ENCODE measurements around the gene RHOJ. TPM values are rescaled to one million over a fixed set of nuclear protein-coding genes. Genes with fewer than 3 reads are reported as not detected.
A peak's percentile ranks its signal among the peaks of the same experiment; 100 is the strongest.
"Not testable (repeated sequence)": the region's sequence is repeated elsewhere in the genome, so short reads cannot be mapped to it uniquely, and the experiment has no call there.

The RHOJ gene
- total RNA-seq (2014; rRNA removed; shearing (Covaris generic); ENCODE audit: low replicate concordance) = not detected in 2 replicates

DNA sequence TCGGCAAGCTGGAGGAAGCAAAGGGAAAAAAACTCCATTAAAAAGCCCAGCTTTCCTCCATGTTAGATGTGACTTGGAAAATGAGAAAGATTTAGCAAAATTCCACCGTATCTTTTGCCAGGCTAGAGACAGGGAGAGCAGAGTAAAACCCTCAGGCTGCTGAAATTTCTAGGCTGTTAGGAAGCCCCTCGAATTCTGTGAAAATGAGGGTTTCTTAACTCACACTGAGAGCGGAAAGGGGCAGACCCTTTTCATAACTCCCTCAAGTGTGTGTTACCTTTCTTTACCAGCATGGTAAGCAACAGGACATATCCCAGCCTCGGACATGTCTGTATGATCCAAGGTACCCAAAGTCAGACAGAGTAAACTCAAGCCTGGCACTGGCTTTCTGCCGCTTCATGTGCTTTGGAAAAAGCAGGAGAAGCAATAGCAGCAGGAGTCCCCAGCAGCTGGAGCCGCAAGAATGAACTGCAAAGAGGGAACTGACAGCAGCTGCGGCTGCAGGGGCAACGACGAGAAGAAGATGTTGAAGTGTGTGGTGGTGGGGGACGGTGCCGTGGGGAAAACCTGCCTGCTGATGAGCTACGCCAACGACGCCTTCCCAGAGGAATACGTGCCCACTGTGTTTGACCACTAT lies at the start of gene RHOJ:
Gene RHOJ (plus strand): TSS at position 37 of the 637 bp plus-strand sequence. CDS start 427 bp downstream, at position 464.
- H3K4me3 ChIP-seq = peak within 1 kb of the TSS; percentile 18
- no peak for DNase-seq
- H3K36me3 ChIP-seq = no peaks in the 10 kb centered on the region
- H3K27me3 ChIP-seq = no peaks in the 10 kb centered on the region
- no peaks in the 10 kb centered on the region for H3K9me3 ChIP-seq

DNA sequence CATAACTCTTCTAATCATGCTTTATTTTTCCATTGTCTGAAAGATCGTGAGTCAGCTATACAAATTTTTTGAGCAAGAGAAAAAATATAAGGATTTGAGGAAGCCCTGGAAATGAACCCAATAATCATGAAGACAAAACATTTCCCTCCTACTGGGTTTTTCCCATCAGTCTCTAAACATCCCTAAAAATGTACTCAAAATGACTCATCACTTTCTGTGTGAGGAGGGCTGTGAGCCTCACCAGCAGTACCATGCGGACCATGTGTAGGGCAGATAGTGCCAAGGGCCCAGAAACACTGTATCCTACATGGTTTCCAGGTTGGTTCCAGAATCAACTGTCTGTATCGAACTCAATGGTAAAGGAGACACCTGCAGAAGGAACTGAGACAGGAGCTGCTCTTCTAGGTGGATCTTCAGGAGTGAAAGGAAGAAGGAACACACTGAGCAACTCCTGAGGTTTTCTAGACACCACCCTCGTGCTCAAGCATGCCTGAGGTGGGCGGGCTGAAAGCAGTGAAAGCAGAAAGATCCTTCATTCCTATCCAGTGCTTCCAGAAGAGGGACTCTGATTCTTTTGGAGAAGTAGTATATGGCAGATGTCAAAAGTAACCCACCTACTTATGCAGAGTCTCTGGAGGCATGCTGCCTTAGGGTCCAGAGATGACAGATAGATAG lies 48.6 kb upstream of the RHOJ start:
- H3K27me3 ChIP-seq = no peaks in the 10 kb centered on the region
- H3K9me3 ChIP-seq = no peaks in the 10 kb centered on the region
- DNase-seq = peak; percentile 13
- no peak overlapping the region for H3K4me3 ChIP-seq
- H3K36me3 ChIP-seq = no peaks in the 10 kb centered on the region

DNA sequence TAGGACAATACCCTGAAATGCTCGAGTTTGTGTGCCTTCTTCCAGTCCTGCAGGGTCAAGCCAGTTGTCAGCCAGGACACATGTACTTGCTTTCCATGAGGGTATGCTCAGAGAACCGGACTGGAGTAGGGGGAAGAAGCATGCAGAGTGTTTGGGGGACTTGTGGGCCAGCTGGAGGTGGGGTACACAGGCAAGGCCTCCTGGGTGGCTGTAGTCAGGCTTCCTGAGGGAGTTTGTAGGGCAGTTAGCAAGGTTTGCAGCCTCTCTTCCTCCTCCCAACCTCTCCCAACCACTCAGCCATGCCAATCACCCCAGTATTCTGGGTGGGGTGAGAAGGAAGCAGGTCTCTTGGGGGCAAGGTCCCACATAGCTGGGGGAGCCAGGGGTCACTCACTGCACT lies 47.0 kb upstream of the RHOJ start:
- Histone ChIP-seq H3K4me3 (no peak overlapping the region), H3K9me3 (no peaks in the 10 kb centered on the region), H3K36me3 (no peaks in the 10 kb centered on the region), H3K27me3 (no peaks in the 10 kb centered on the region)
- no peak for DNase-seq

DNA sequence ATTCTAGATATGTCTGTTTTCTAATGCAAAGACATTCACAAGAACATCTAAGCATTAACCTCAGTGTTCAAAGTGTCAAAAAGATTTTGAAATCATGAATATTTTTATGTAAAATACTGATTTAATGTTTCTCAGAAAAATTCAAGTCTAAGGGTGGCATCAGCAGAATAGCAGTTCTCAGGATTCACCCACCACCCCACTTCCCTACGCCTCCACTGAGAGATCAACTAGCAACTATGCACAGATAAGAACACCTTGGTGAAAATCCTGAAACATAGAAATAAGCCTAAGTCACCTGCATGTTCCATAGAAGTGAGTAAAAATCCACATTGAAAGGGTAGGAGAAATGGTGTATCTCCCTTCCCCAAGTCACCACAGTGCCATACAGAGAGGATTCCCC lies 40.9 kb upstream of the RHOJ start:
- no peaks in the 10 kb centered on the region for H3K27me3 ChIP-seq
- no peak for DNase-seq
- H3K36me3 ChIP-seq = no peaks in the 10 kb centered on the region
- no peaks in the 10 kb centered on the region for H3K9me3 ChIP-seq
- H3K4me3 ChIP-seq = no peak overlapping the region

DNA sequence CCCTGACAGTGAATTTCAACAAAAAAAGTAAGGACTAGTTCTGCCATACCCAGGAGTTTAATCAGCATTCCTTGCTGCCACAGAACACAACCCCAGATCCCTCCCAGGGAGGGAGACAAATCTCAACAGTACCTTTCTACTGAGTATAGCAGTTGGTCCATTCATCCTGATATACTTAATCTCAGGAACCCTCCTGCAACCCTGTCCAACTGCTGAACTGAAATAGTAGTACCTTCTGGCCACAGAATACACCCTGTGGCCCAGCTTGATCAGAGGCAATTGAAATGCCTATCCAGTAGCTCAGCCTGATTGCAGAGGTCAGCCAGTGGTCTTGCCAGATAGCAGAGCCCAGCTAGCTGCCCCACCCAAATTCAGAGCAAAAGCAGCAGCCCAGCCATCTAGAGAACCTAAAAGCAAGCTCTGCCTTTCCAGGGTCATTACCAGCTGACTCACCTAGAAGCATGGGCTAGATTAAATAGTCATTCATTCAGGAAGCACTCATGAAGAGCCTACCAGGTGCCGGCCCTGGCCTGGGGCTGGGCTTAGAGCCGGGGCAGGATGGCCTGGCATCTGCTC lies 40.0 kb upstream of the RHOJ start:
- H3K27me3 ChIP-seq = no peaks in the 10 kb centered on the region
- DNase-seq = peak; percentile 69
- no peaks in the 10 kb centered on the region for H3K9me3 ChIP-seq
- no peak overlapping the region for H3K4me3 ChIP-seq
- H3K36me3 ChIP-seq = no peaks in the 10 kb centered on the region

DNA sequence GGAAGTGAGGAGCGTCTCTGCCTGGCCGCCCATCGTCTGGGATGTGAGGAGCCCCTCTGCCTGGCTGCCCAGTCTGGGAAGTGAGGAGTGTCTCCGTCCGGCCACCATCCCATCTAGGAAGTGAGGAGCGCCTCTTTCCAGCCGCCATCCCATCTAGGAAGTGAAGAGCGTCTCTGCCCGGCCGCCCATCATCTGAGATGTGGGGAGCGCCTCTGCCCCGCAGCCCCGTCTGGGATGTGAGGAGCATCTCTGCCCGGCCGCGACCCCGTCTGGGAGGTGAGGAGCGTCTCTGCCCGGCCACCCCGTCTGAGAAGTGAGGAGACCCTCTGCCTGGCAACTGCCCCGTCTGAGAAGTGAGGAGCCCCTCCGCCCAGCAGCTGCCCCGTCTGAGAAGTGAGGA lies 39.0 kb upstream of the RHOJ start:
- not testable (repeated sequence) for DNase-seq, H3K9me3 ChIP-seq, H3K27me3 ChIP-seq, H3K4me3 ChIP-seq, H3K36me3 ChIP-seq

DNA sequence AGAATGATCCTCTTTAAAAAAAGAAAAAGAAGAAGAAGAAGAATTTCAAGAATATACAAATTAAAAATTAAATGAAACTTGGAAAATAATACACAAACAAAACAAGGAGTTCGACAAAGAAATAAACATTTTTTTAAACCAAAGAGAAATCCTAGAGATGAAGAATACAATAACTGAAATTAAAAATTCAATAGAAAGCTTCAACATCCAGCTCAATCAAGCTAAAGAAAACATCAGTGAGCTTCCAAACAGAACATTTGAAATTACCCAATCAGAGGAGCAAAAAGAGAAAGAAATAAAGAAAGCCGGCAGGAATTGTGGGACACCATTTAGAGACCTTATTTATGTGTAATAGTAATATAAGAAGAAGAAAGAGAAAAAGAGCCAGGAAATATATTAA lies 37.2 kb upstream of the RHOJ start:
- Histone ChIP-seq H3K27me3 (no peaks in the 10 kb centered on the region), H3K36me3 (no peaks in the 10 kb centered on the region), H3K9me3 (no peaks in the 10 kb centered on the region), H3K4me3 (no peak overlapping the region)
- DNase-seq = no peak

DNA sequence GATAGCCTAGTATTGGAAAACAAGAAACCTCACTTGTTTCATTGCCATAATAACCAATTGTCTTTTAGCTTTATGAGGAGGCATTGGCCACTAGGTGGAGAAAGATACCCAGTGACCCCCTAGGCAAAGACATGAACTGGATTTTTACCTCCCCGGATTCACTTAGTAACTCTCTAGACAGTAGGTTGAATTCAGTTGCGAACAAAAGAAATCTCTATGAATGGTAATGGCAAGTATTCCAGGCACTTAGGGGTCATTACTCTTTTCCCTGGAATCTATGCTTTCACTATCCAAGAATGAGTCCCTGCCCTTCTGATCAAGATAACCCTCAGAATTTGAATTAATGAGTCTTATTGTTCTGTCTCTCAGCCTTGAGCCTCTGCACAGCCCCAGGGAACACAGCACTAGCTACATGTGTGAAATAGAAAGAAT lies 29.5 kb upstream of the RHOJ start:
- Histone ChIP-seq H3K9me3 (no peaks in the 10 kb centered on the region), H3K36me3 (no peaks in the 10 kb centered on the region), H3K27me3 (no peaks in the 10 kb centered on the region), H3K4me3 (no peak overlapping the region)
- DNase-seq = no peak

DNA sequence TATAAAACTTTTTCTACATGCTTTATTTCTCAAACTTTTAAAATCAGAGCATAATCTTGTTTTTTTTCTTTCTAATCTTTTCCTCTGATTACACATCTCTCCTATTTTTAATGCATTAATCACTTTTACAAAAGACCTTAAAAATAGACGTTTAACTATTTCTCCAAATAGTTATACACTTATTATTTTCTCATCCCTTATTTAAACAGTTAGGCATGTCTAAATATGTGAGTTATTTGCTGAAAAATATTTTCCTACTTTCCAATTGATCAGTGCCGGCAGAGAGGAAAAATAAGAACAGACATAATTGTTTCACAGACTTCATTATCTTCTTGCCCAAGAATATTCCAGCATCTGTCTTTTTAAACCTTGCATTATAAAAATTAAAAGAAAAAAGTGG lies 28.7 kb upstream of the RHOJ start:
- no peaks in the 10 kb centered on the region for H3K9me3 ChIP-seq
- no peak overlapping the region for H3K4me3 ChIP-seq
- no peak for DNase-seq

DNA sequence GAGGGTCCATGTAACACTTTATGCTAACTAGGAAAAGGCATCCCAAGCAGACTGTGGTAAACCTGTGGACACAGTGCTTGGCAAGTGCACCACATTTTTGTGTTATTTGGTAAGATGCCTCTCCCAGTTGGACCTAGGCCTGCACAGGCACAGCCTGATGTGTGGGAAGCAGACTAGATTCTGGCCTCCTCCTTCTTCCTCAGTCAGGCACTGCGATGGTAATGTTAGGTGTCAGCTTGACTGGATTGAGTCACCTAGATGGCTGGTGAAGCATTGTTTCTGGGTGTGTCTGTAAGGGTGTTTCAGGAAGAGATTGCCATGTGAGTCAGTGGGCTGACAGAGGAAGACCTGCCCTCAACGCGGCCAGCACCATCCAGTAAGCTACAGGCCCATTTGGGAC lies 25.3 kb upstream of the RHOJ start:
- no peaks in the 10 kb centered on the region for H3K27me3 ChIP-seq
- H3K36me3 ChIP-seq = no peaks in the 10 kb centered on the region
- no peaks in the 10 kb centered on the region for H3K9me3 ChIP-seq
- DNase-seq = peak; percentile 71
- no peak overlapping the region for H3K4me3 ChIP-seq

More for the DNA sequence above, 28.7 kb upstream of the RHOJ start:
- no peaks in the 10 kb centered on the region for H3K36me3 ChIP-seq
- H3K27me3 ChIP-seq = no peaks in the 10 kb centered on the region

DNA sequence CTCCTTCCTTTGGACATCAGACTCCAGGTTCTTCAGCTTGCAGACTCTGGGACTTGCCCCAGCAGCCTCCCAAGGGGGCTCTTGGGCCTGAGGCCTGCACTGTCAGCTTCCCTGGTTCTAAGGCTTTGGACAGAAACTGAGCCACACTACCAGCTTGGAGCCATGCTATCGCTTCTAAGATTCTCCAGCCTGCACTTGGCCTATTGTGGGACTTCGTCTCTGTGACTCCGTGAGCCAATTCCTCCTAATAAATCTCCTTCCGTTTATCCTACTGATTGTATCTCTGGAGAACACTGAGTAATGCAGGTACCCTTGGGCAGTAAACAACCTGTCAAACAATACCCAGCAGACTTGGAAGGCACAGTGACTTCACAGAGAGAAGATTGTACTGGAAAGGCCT lies 24.9 kb upstream of the RHOJ start:
- Histone ChIP-seq H3K4me3 (no peak overlapping the region), H3K27me3 (no peaks in the 10 kb centered on the region), H3K36me3 (no peaks in the 10 kb centered on the region), H3K9me3 (no peaks in the 10 kb centered on the region)
- no peak for DNase-seq

DNA sequence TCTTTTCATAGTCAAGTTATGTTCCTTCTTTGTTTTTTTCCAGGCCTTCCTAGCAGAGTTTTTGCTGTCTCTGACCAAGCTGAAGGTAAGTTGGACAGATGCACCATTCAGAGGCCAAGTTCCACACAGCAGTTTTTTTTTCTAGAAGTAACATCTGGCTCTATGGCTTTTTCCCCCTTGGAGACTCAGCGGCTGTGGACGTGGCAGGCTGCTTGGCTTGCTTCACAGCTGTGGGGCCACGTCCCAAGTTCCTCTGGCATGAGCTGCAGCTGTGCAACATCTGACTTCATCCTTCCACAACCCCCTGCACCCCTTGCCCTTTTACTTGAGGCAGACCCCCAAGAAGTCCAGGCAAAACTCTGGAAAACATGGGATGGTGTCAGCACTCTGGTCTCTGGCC lies 24.2 kb upstream of the RHOJ start:
- H3K9me3 ChIP-seq = no peaks in the 10 kb centered on the region
- H3K4me3 ChIP-seq = no peak overlapping the region
- no peaks in the 10 kb centered on the region for H3K36me3 ChIP-seq
- DNase-seq = no peak
- H3K27me3 ChIP-seq = no peaks in the 10 kb centered on the region

DNA sequence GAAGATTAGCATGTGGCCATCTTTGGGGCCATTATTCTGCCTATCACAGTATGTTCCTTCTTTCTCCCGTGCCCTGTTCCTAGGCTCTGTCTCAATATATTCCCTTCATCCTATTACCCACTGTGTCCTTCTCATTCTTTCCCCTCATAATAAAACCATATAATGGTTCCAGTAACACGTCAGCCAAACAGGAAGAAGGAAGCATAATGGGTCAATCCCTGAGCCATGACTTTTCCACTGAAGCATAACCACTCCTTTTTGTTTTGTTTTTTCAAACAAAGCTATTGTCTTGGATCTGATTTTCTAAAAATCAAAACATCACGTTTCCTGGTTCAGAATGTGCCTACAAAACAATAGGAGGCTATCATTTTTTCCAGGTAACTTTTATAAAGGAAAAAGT lies 21.3 kb upstream of the RHOJ start:
- Histone ChIP-seq H3K27me3 (no peaks in the 10 kb centered on the region), H3K36me3 (no peaks in the 10 kb centered on the region), H3K9me3 (no peaks in the 10 kb centered on the region), H3K4me3 (no peak overlapping the region)
- DNase-seq = no peak

DNA sequence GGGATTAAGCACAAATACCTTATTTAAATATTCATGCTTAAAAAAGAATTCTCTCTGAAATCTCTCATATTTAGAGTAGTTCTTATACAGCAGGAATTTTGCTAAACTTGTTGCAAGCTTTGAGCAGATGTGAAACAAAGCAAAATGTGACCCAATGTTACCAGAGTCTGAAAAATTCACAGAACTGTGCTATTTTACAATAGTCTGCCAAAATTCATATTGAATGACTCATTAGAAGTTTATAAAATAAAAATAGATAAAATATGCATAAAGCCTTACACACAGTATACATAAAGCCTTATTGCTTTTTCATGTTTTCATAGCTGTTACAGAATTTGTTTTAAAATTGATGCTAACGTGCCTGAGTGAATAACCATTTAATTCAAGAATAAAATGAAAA lies 17.8 kb upstream of the RHOJ start:
- H3K27me3 ChIP-seq = no peaks in the 10 kb centered on the region
- no peak for DNase-seq
- no peak overlapping the region for H3K4me3 ChIP-seq
- H3K9me3 ChIP-seq = no peaks in the 10 kb centered on the region
- H3K36me3 ChIP-seq = no peaks in the 10 kb centered on the region

DNA sequence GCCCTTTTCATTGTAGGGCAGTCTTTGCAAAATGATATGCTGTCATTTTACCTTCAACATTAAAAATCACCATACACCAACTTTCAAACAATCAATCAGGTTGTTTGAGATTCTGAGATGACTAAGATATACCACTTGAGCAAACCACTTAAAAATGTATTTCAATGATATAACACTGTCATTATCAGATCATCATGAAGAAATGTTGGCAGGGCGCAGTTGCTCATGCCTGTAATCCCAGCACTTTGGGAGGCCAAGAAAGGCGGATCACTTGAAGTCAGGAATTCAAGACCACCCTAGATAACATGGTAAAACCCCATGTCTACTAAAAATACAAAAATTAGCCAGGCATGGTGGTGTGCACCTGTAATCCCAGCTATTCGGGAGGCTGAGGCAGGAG lies 13.0 kb upstream of the RHOJ start:
- H3K27me3 ChIP-seq = no peaks in the 10 kb centered on the region
- no peaks in the 10 kb centered on the region for H3K36me3 ChIP-seq
- no peak overlapping the region for H3K4me3 ChIP-seq
- H3K9me3 ChIP-seq = no peaks in the 10 kb centered on the region
- no peak for DNase-seq

DNA sequence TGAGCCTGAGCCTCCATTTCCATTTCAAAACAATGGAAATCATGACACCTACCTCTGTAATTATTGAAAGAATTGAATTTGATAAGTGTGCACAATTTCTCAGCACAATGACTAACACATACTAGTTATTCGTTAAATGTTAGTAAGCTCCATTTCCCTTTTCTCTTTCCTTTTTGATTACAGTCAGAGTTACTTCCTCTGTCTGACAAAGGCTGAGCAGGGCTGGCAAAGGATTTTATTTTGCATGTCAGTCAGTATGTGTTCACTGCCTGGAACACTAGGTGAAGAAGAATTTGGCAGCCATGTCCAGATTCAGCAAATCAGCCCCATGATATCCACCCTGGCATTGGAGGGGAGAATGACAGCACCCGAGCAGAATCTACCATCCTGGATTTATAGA lies 12.2 kb upstream of the RHOJ start:
- Histone ChIP-seq H3K9me3 (no peaks in the 10 kb centered on the region), H3K27me3 (no peaks in the 10 kb centered on the region), H3K4me3 (no peak overlapping the region), H3K36me3 (no peaks in the 10 kb centered on the region)
- DNase-seq = peak; percentile 78

DNA sequence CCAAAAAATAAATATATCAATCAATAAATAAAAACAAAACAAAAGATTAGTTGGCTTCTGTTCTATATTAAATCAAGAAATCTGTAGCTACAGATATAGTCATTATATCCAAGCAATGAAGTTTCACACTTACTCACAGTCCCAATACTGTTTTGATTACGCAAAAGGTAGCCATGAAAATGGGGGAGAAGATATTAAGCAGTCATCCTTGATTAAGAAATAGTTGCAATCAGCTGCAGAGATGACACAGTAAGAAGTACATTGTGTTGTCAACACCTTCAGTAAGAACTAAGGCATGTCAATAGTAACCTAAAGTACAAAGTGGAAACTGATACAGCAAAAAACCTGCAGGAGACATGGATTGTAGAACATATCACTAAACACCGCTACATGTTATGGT lies 11.0 kb upstream of the RHOJ start:
- no peaks in the 10 kb centered on the region for H3K36me3 ChIP-seq
- DNase-seq = no peak
- H3K27me3 ChIP-seq = no peaks in the 10 kb centered on the region
- no peak overlapping the region for H3K4me3 ChIP-seq
- no peaks in the 10 kb centered on the region for H3K9me3 ChIP-seq
